ENCODE data around the gene IFNE.

The IFNE gene

DNA sequence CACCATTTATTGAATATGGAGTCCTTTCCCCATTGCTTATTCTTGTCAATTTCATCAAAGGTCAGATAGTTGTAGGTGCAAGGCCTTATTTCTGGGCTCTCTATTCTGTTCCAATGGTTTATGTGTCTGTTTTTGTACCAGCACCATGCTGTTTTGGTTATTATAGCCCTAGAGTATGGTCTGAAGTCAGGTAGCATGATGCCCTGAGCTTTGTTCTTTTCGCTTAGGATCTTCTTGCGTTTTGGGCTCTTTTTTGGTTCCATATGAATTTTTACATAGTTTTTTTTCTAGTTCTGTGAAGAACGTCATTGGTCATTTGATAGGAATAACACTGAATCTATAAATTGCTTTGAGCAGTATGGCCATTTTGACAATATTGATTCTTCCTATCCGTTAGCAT lies 40.2 kb upstream of the IFNE start:
- no peak for TF ChIP-seq ZNF384 (IDR thresholded peaks at IDR 0.05)
- TF ChIP-seq FOXM1 (IDR thresholded peaks at IDR 0.05; ENCODE audit: borderline replicate concordance), result no peak
- no peak for TF ChIP-seq ELF4 (IDR thresholded peaks at IDR 0.05)
- TF ChIP-seq, protein P1, sequence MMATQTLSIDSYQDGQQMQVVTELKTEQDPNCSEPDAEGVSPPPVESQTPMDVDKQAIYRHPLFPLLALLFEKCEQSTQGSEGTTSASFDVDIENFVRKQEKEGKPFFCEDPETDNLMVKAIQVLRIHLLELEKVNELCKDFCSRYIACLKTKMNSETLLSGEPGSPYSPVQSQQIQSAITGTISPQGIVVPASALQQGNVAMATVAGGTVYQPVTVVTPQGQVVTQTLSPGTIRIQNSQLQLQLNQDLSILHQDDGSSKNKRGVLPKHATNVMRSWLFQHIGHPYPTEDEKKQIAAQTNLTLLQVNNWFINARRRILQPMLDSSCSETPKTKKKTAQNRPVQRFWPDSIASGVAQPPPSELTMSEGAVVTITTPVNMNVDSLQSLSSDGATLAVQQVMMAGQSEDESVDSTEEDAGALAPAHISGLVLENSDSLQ (IDR thresholded peaks at IDR 0.05), result no peak
- TF ChIP-seq TARDBP (IDR thresholded peaks at IDR 0.05), result no peak
- no peak for TF ChIP-seq L3MBTL2 (conservative IDR thresholded peaks at IDR 0.05)
- TF ChIP-seq CTBP1 (IDR thresholded peaks at IDR 0.05; ENCODE audit: borderline replicate concordance), result no peak
- POLR2A ChIA-PET, result interaction anchor here (1.0 kb wide), 1 partner anchor 37 kb away, joined by 4 read pairs; no protein-coding TSS in a partner anchor

GRCh38 chr9:21521448-21521847 lies 39.3 kb upstream of the IFNE start:
- ChIA-PET CTCF (no interaction called here), POLR2A (no interaction called here)
- DNase-seq (ENCODE audit: extremely low spot score), result no peak
- TF ChIP-seq LEF1 (IDR thresholded peaks at IDR 0.05; ENCODE audit: borderline replicate concordance) (no peak), L3MBTL2 (conservative IDR thresholded peaks at IDR 0.05) (0 out of 2 replicates have a peak, but pooled peaks have one; percentile 6)

More for the DNA sequence above, 40.2 kb upstream of the IFNE start:
- CTCF ChIA-PET, result no interaction called here
- DNase-seq (ENCODE audit: extremely low spot score), result no peak

GRCh38 chr9:21520501-21521228 lies 38.6 kb upstream of the IFNE start:
- ChIA-PET CTCF (no interaction called here), POLR2A (no interaction called here)
- TF ChIP-seq ZNF384 (IDR thresholded peaks at IDR 0.05) (no peak), HDGF (IDR thresholded peaks at IDR 0.05; ENCODE audit: borderline replicate concordance) (no peak), FOXA1 (IDR thresholded peaks at IDR 0.05) (no peak), ELF4 (IDR thresholded peaks at IDR 0.05) (no peak), FOXK2 (IDR thresholded peaks at IDR 0.05) (no peak), TARDBP (IDR thresholded peaks at IDR 0.05) (no peak), BHLHE40 (IDR thresholded peaks at IDR 0.05; ENCODE audit: borderline replicate concordance) (no peak), CTBP1 (IDR thresholded peaks at IDR 0.05; ENCODE audit: borderline replicate concordance) (no peak), NFRKB (IDR thresholded peaks at IDR 0.05) (no peak), ARNT (IDR thresholded peaks at IDR 0.05) (no peak), FOXM1 (IDR thresholded peaks at IDR 0.05; ENCODE audit: borderline replicate concordance) (no peak), L3MBTL2 (conservative IDR thresholded peaks at IDR 0.05) (no peak), SUZ12 (IDR thresholded peaks at IDR 0.05) (no peak), SP1 (IDR thresholded peaks at IDR 0.05) (no peak), LEF1 (IDR thresholded peaks at IDR 0.05; ENCODE audit: borderline replicate concordance) (no peak)
- TF ChIP-seq, protein P1 (IDR thresholded peaks at IDR 0.05), result no peak
- no peak for DNase-seq (ENCODE audit: extremely low spot score)

DNA sequence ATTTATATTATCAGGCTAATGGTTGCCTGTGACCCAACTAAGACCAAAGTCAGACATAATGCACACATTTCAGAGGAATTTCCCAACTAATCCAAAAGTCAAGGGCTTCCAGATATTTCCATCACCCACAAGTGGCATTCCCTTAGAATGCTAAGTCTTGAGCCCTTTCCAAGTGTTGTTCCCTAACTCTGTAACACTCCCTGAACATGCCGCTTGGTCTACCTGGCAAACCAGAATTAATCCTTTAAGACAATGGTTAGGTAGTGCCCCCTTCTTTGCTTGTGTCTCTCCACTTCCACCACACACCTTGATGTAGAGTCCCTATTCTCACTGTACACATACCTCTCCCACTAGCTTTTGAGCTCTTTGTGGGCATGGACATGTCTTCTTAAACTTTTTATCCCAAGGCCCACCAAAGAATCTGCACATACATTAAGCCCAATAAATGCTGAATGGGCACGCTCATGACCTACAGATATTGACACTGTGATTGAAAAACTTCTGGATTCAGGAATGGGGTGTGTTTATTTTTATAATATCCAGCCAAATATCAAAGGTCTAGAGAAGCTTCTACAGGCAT lies 37.8 kb upstream of the IFNE start:
- DNase-seq (ENCODE audit: extremely low spot score), result no peak
- ChIA-PET POLR2A (no interaction called here), CTCF (no interaction called here)
- TF ChIP-seq ZNF384 (IDR thresholded peaks at IDR 0.05), result no peak
- no peak for TF ChIP-seq LEF1 (IDR thresholded peaks at IDR 0.05; ENCODE audit: borderline replicate concordance)
- no peak for TF ChIP-seq L3MBTL2 (conservative IDR thresholded peaks at IDR 0.05)
- TF ChIP-seq TARDBP (IDR thresholded peaks at IDR 0.05), result no peak
- no peak for TF ChIP-seq SP1 (IDR thresholded peaks at IDR 0.05)
- no peak for TF ChIP-seq FOXM1 (IDR thresholded peaks at IDR 0.05; ENCODE audit: borderline replicate concordance)
- no peak for TF ChIP-seq CTBP1 (IDR thresholded peaks at IDR 0.05; ENCODE audit: borderline replicate concordance)
- no peak for TF ChIP-seq SUZ12 (IDR thresholded peaks at IDR 0.05)
- TF ChIP-seq FOXA1 (IDR thresholded peaks at IDR 0.05), result no peak
- TF ChIP-seq ARNT (IDR thresholded peaks at IDR 0.05), result no peak
- TF ChIP-seq BHLHE40 (IDR thresholded peaks at IDR 0.05; ENCODE audit: borderline replicate concordance), result no peak
- TF ChIP-seq FOXK2 (IDR thresholded peaks at IDR 0.05), result no peak
- no peak for TF ChIP-seq HDGF (IDR thresholded peaks at IDR 0.05; ENCODE audit: borderline replicate concordance)
- TF ChIP-seq, protein P1 (IDR thresholded peaks at IDR 0.05), result no peak
- TF ChIP-seq NFRKB (IDR thresholded peaks at IDR 0.05), result no peak
- TF ChIP-seq ELF4 (IDR thresholded peaks at IDR 0.05), result no peak

DNA sequence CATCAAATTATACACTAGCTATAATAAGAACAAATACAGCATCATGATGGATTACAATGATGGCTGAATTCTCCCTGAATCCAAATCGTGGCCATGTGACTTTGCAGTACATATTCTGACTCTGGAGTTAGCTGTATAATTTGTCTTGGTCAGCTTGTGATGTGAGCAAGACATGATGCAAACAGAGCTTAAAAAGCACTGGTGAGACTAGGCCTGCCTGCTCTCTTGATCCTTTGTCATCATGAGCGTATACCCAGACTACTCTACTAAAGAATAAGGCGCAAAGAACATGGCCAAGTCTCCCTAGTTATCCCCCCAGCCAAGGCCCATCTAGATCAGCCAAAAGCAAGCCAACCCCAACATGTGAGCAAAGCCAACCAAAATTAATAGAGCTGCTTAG lies 34.7 kb upstream of the IFNE start:
- ChIA-PET POLR2A (no interaction called here), CTCF (no interaction called here)
- TF ChIP-seq ZNF384 (IDR thresholded peaks at IDR 0.05) (no peak), FOXA1 (IDR thresholded peaks at IDR 0.05) (no peak), ELF4 (IDR thresholded peaks at IDR 0.05) (no peak), SUZ12 (IDR thresholded peaks at IDR 0.05) (no peak), FOXM1 (IDR thresholded peaks at IDR 0.05; ENCODE audit: borderline replicate concordance) (no peak), ARNT (IDR thresholded peaks at IDR 0.05) (no peak), SP1 (IDR thresholded peaks at IDR 0.05) (no peak)
- TF ChIP-seq, protein P1 (IDR thresholded peaks at IDR 0.05), result no peak

DNA sequence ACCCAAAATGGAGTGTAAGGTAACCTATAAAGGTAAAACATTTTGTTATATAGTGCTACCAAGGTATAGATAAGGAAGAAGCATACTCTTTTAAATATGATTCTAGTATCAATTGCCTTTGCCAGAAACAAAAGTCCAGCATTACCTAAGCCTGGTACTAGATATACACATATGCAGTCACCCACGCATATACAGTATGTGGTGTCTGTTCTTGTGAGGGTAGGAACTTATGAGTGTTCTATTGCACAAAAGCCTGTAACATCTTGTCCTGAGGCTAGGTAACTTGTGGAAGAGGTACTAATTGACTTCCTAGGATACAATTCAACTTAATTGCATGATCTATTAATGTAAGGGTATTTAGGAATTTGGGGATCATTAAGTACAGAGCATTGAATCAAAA lies 31.3 kb upstream of the IFNE start:
- TF ChIP-seq ZNF384 (IDR thresholded peaks at IDR 0.05), result no peak
- TF ChIP-seq SUZ12 (IDR thresholded peaks at IDR 0.05), result no peak
- no peak for TF ChIP-seq FOXA1 (IDR thresholded peaks at IDR 0.05)
- no peak for TF ChIP-seq ELF4 (IDR thresholded peaks at IDR 0.05)
- ChIA-PET CTCF (no interaction called here), POLR2A (no interaction called here)
- DNase-seq (ENCODE audit: extremely low spot score), result no peak

More for the DNA sequence above, 34.7 kb upstream of the IFNE start:
- DNase-seq (ENCODE audit: extremely low spot score), result no peak
